WTC11 (cell line): ENCODE results near the gene CACNB4. TPM values are rescaled to one million over a fixed set of nuclear protein-coding genes. Genes with fewer than 3 reads are reported as not detected.

Experiments
- ATAC-seq: fragments of 200-7000 bp; cut with Tn5 transposase; 2 replicates; pipeline ENCODE4 v1.10.0; 2021; ENCODE audit warnings: mild to moderate bottlenecking, moderate library complexity
- CTCF ChIA-PET: fragments of 300-600 bp; sonication (Branson Sonifier 250); formaldehyde crosslinking; loops from one replicate; lab custom pipeline; 2021; ENCODE audit warnings: antibody characterized with exemption; lab: Charles Lee
- POLR2A ChIA-PET: fragments of 350-600 bp; sonication (Branson Sonifier 250); formaldehyde crosslinking; loops from one replicate; lab custom pipeline; 2021; ENCODE audit warnings: antibody characterized with exemption; lab: Charles Lee
- DNase-seq: peaks from one replicate; pipeline ENCODE4 v3.0.0; 2021; ENCODE audit warnings: low spot score
- H3K27ac Mint-ChIP-seq: 2 replicates; pipeline ENCODE4 v1.8.0; 2021; ENCODE audit warnings: mixed read lengths
- H3K27me3 Mint-ChIP-seq: 2 replicates; pipeline ENCODE4 v1.8.0; 2021; ENCODE audit warnings: low read depth, mild to moderate bottlenecking, moderate library complexity, mixed read lengths
- H3K36me3 Mint-ChIP-seq: 2 replicates; pipeline ENCODE4 v1.8.0; 2021; ENCODE audit warnings: mixed read lengths
- H3K4me1 Mint-ChIP-seq: 2 replicates; pipeline ENCODE4 v1.8.0; 2022; ENCODE audit warnings: mixed read lengths
- H3K4me3 Mint-ChIP-seq: 2 replicates; pipeline ENCODE4 v1.8.0; 2021; ENCODE audit warnings: mild to moderate bottlenecking, moderate library complexity, mixed read lengths
- H3K9me3 Mint-ChIP-seq: 2 replicates; pipeline ENCODE4 v1.8.0; 2021; ENCODE audit warnings: mixed read lengths
- AR ChIP-seq: fragments of 250-450 bp; sonication (Bioruptor Pico); IDR thresholded peaks from 2 replicates; pipeline ENCODE4 v1.9.0; 2021; ENCODE audit warnings: mild to moderate bottlenecking
- ATF1 ChIP-seq: sonication (generic); formaldehyde crosslinking; IDR thresholded peaks from 2 replicates; pipeline ENCODE4 v1.8.1; 2023; ENCODE audit warnings: mild to moderate bottlenecking, moderate library complexity, missing genetic modification reagents
- ATF2 ChIP-seq: sonication (generic); formaldehyde crosslinking; IDR thresholded peaks from 2 replicates; pipeline ENCODE4 v1.8.1; 2022; ENCODE audit warnings: low read depth, missing genetic modification reagents, borderline replicate concordance
- CREB1 ChIP-seq: sonication (generic); formaldehyde crosslinking; IDR thresholded peaks from 2 replicates; pipeline ENCODE4 v1.8.0; 2023; ENCODE audit warnings: mild to moderate bottlenecking, missing genetic modification reagents
- E2F1 ChIP-seq: sonication (generic); formaldehyde crosslinking; IDR thresholded peaks from 2 replicates; pipeline ENCODE4 v1.8.0; 2022; ENCODE audit warnings: mild to moderate bottlenecking, missing genetic modification reagents
- ETV6 ChIP-seq: sonication (generic); formaldehyde crosslinking; IDR thresholded peaks from 2 replicates; pipeline ENCODE4 v1.8.1; 2022; ENCODE audit warnings: mild to moderate bottlenecking, missing genetic modification reagents
- FOXP4 ChIP-seq: sonication (generic); formaldehyde crosslinking; IDR thresholded peaks from 2 replicates; pipeline ENCODE4 v1.8.0; 2022; ENCODE audit warnings: mild to moderate bottlenecking, missing genetic modification reagents
- GRHL2 ChIP-seq: fragments of 250-450 bp; sonication (Bioruptor Pico); IDR thresholded peaks from 2 replicates; pipeline ENCODE4 v1.8.0; 2022; ENCODE audit warnings: mild to moderate bottlenecking, moderate library complexity; ENCODE audit not compliant: insufficient replicate concordance, severe bottlenecking
- GTF2I ChIP-seq: fragments of 250-450 bp; sonication (Bioruptor Pico); conservative IDR thresholded peaks from 2 replicates; pipeline ENCODE4 v1.4.0; 2021; ENCODE audit warnings: mild to moderate bottlenecking
- IRF1 ChIP-seq: sonication (generic); formaldehyde crosslinking; IDR thresholded peaks from 2 replicates; pipeline ENCODE4 v1.8.0; 2023; ENCODE audit warnings: missing genetic modification reagents
- NFATC4 ChIP-seq: fragments of 250-450 bp; sonication (Bioruptor Pico); IDR thresholded peaks from 2 replicates; pipeline ENCODE4 v1.9.0; 2021; ENCODE audit warnings: mild to moderate bottlenecking
- NR3C1 ChIP-seq: sonication (generic); formaldehyde crosslinking; conservative IDR thresholded peaks from 2 replicates; pipeline ENCODE4 v1.8.1; 2023; ENCODE audit warnings: low read depth, mild to moderate bottlenecking, missing genetic modification reagents
- PRDM15 ChIP-seq: sonication (generic); formaldehyde crosslinking; IDR thresholded peaks from 2 replicates; pipeline ENCODE4 v1.8.0; 2022; ENCODE audit warnings: missing genetic modification reagents
- PRRX2 ChIP-seq: fragments of 250-450 bp; sonication (Bioruptor Pico); IDR thresholded peaks from 2 replicates; pipeline ENCODE4 v1.8.0; 2021; ENCODE audit warnings: mild to moderate bottlenecking
- RELA ChIP-seq: sonication (generic); formaldehyde crosslinking; IDR thresholded peaks from 2 replicates; pipeline ENCODE4 v1.8.1; 2022; ENCODE audit warnings: missing genetic modification reagents, mild to moderate bottlenecking, borderline replicate concordance
- USF1 ChIP-seq: sonication (generic); formaldehyde crosslinking; IDR thresholded peaks from 2 replicates; pipeline ENCODE4 v1.8.0; 2022; ENCODE audit warnings: mild to moderate bottlenecking, missing genetic modification reagents
- ZBTB43 ChIP-seq: sonication (generic); formaldehyde crosslinking; IDR thresholded peaks from 2 replicates; pipeline ENCODE4 v1.8.1; 2023; ENCODE audit warnings: mild to moderate bottlenecking, missing genetic modification reagents
- ZNF281 ChIP-seq: sonication (generic); formaldehyde crosslinking; IDR thresholded peaks from 2 replicates; pipeline ENCODE4 v1.8.0; 2023; ENCODE audit warnings: mild to moderate bottlenecking, missing genetic modification reagents
- total RNA-seq: library from RNA; stranded (reverse); gene quantifications from 3 replicates; pipeline ENCODE4 v1.2.3, GENCODE V29; 2021

CACNB4 gene
- total RNA-seq, 1 experiment from 2014 or later: 4.7 TPM

- TF ChIP-seq NR3C1 (CRISPR knock-in tag): no peak
- TF ChIP-seq ZNF281 (CRISPR knock-in tag): no peak
- no peak for TF ChIP-seq NFATC4 (CRISPR knock-in tag)
- no peak for TF ChIP-seq PRRX2 (CRISPR knock-in tag)
- no peak for TF ChIP-seq RELA (CRISPR knock-in tag)
- no peak for TF ChIP-seq GRHL2 (CRISPR knock-in tag)
- no peak for TF ChIP-seq USF1 (CRISPR knock-in tag)
- no peak for TF ChIP-seq ETV6 (CRISPR knock-in tag)
- TF ChIP-seq FOXP4 (CRISPR knock-in tag): no peak
- TF ChIP-seq CREB1 (CRISPR knock-in tag): no peak
- no peak for TF ChIP-seq E2F1 (CRISPR knock-in tag)
- TF ChIP-seq PRDM15 (CRISPR knock-in tag): no peak
- no peak for TF ChIP-seq AR (CRISPR knock-in tag)
- TF ChIP-seq ZBTB43 (CRISPR knock-in tag): no peak
- no peak for TF ChIP-seq GTF2I (CRISPR knock-in tag)
- no peak for TF ChIP-seq ATF1 (CRISPR knock-in tag)
- TF ChIP-seq IRF1 (CRISPR knock-in tag): no peak
- TF ChIP-seq ATF2 (CRISPR knock-in tag): no peak
- TF ChIP-seq, all 79 proteins: peak for 0
- DNase-seq: no peak
- Mint-ChIP-seq H3K27me3 (peaks cover 53% of the 10 kb centered on the region), H3K27ac (no peak overlapping the region), H3K4me1 (peaks cover 16% of the 10 kb centered on the region), H3K4me3 (no peak overlapping the region), H3K9me3 (no peaks in the 10 kb centered on the region), H3K36me3 (no peaks in the 10 kb centered on the region)
- ChIA-PET CTCF (no interaction called here), POLR2A (no interaction called here)
- ATAC-seq: no peak
Measured at GRCh38 chr2:152095146-152095545, 3.7 kb downstream of the CACNB4 start.
